Tibial artery (tissue), 4 donors: ENCODE data around the gene USE1.

Experiments used
- DNase-seq, 2 donors: peaks; one replicate each; pipeline ENCODE4 v3.0.0-alpha.2; 2019
- H3K27ac ChIP-seq, 2 donors: fragments of 200-600 bp; sonication (generic) in 1 of 2; 1 replicate in 1 of 2; 2 replicates in 1 of 2; pipeline ENCODE4 v1.5.1; 2018 to 2019; ENCODE audit warnings: mild to moderate bottlenecking in 1 of 2
- H3K27me3 ChIP-seq, 2 donors: fragments of 200-600 bp; sonication (generic) in 1 of 2; one replicate each; pipeline versions ENCODE4 v1.5.1 to v1.6.0; 2016 to 2019
- H3K36me3 ChIP-seq, 3 donors: fragments of 200-600 bp; sonication (generic) in 2 of 3; one replicate each; pipeline ENCODE4 v1.5.1; 2016 to 2019; ENCODE audit warnings: mild to moderate bottlenecking in 2 of 3
- H3K4me1 ChIP-seq, 4 donors: fragments of 200-600 bp; sonication (generic) in 2 of 4; 1 replicate in 3 of 4; 2 replicates in 1 of 4; pipeline ENCODE4 v1.5.1; 2016 to 2019
- H3K4me3 ChIP-seq, 2 donors: fragments of 200-600 bp; sonication (generic) in 1 of 2; 1 replicate in 1 of 2; 2 replicates in 1 of 2; pipeline ENCODE4 v1.5.1; 2018 to 2019; ENCODE audit warnings: mild to moderate bottlenecking in 2 of 2
- H3K9me3 ChIP-seq, 3 donors: fragments of 200-600 bp; sonication (generic) in 1 of 3; one replicate each; pipeline ENCODE4 v1.5.1; 2016 to 2019
- CTCF ChIP-seq, 2 experiments: fragments of 200-600 bp in 1 of 2; fragments of 450-650 bp in 1 of 2; IDR thresholded peaks; one replicate each; pipeline ENCODE4 v1.5.1; 2017 to 2019; ENCODE audit warnings: antibody characterized with exemption in 2 of 2, mild to moderate bottlenecking in 1 of 2, moderate library complexity in 1 of 2
- intact Hi-C: fragments of 100-400 bp; cut with DNase I; formaldehyde crosslinking; loops from one replicate; pipeline ENCODE4 v1.15.0; 2023; ENCODE audit warnings: low total_unique reads

The USE1 gene

GRCh38 chr19:17235300-17235970 lies 20.3 kb downstream of the USE1 start:
- H3K4me3 ChIP-seq, result peak overlapping the region; percentile 48 to 70
- intact Hi-C loops, result loop anchor here (10.0 kb wide), 2 partner anchors 161 to 619 kb away; partner anchors contain the start of genes HAUS8, MYO9B and RPL18A
- H3K4me1 ChIP-seq, result peaks cover 0 to 25% (median 21%) of the 10 kb centered on the region in 4 donors

GRCh38 chr19:17235971-17236777 lies 21.0 kb downstream of the USE1 start:
- TF ChIP-seq CTCF (IDR thresholded peaks at IDR 0.05), result no peak
- H3K4me3 ChIP-seq, result peak overlapping the region; percentile 48 to 70
- H3K36me3 ChIP-seq, result peaks cover 0 to 69% (median 23%) of the 10 kb centered on the region in 3 donors
- H3K4me1 ChIP-seq, result peaks cover 0 to 32% (median 21%) of the 10 kb centered on the region in 4 donors
- no peaks in the 10 kb centered on the region for H3K9me3 ChIP-seq
- DNase-seq, result no peak
- peak overlapping the region; percentile 63 to 82 for H3K27ac ChIP-seq
- intact Hi-C loops, result loop anchor here (10.0 kb wide), 2 partner anchors 161 to 619 kb away; partner anchors contain the start of genes HAUS8, MYO9B and RPL18A
- H3K27me3 ChIP-seq, result no peaks in the 10 kb centered on the region

More at GRCh38 chr19:17235300-17235970, 20.3 kb downstream of the USE1 start:
- Histone ChIP-seq H3K9me3 (no peaks in the 10 kb centered on the region), H3K27ac (peak overlapping the region; percentile 63 to 82), H3K36me3 (peaks cover 0 to 68% (median 27%) of the 10 kb centered on the region in 3 donors), H3K27me3 (no peaks in the 10 kb centered on the region)
- peak; percentile 60 to 83 for DNase-seq
- peak; percentile 35 to 46 for TF ChIP-seq CTCF (IDR thresholded peaks at IDR 0.05)

GRCh38 chr19:17236811-17237543 lies 21.8 kb downstream of the USE1 start:
- H3K4me1 ChIP-seq, result peaks cover 0 to 40% (median 29%) of the 10 kb centered on the region in 4 donors
- H3K27ac ChIP-seq, result peak overlapping the region in 1 of 2 donors; percentile 82
- intact Hi-C loops, result loop anchor here (10.0 kb wide), 2 partner anchors 162 to 618 kb away; partner anchors contain the start of genes HAUS8, MYO9B and RPL18A
- H3K27me3 ChIP-seq, result no peaks in the 10 kb centered on the region
- H3K4me3 ChIP-seq, result no peak overlapping the region
- TF ChIP-seq CTCF (IDR thresholded peaks at IDR 0.05), result no peak
- H3K36me3 ChIP-seq, result peaks cover 0 to 61% (median 18%) of the 10 kb centered on the region in 3 donors
- no peak for DNase-seq
- H3K9me3 ChIP-seq, result no peaks in the 10 kb centered on the region

- Histone ChIP-seq H3K27me3 (no peaks in the 10 kb centered on the region), H3K4me3 (no peak overlapping the region), H3K4me1 (peaks cover 0 to 51% (median 39%) of the 10 kb centered on the region in 4 donors), H3K9me3 (no peaks in the 10 kb centered on the region), H3K36me3 (peaks cover 0 to 50% (median 8%) of the 10 kb centered on the region in 3 donors), H3K27ac (no peak overlapping the region)
- no peak for DNase-seq
- no peak for TF ChIP-seq CTCF (IDR thresholded peaks at IDR 0.05)
- intact Hi-C loops, result loop anchor here (10.0 kb wide), 2 partner anchors 163 to 617 kb away; partner anchors contain the start of genes HAUS8, MYO9B and RPL18A
Observed at GRCh38 chr19:17237747-17238706, 22.9 kb downstream of the USE1 start.
